ENCODE measurements around the gene CAPZA1. TPM values are rescaled to one million over a fixed set of nuclear protein-coding genes. Genes with fewer than 3 reads are reported as not detected.

The CAPZA1 gene
- total RNA-seq, 1 experiment from 2014 or later = 148 TPM

DNA sequence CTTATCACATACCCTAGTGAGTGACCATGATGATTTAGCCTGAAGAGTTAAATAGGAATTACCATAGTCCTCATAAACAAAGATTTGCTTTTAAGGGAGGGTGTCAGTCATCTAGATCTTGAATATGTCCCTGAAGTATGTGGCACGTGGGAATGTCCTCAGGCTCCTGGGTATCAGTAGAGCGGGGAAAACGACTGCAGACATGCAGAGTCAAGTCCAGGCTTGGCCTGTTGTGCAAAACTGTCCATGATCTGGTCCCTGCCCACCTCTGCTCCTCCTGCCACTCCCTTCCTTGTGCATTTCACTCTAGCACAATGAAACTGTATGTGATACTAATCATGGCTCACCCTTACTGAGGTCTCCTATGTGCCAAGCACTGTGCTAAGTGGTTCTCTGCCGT is 67.7 kb downstream of the CAPZA1 start:
- no peaks in the 10 kb centered on the region for H3K9me2 ChIP-seq (ENCODE audit: insufficient read depth)
- peaks cover 0 to 15% of the 10 kb centered on the region in 2 experiments; a peak in 2 of 4 replicates for H3K36me3 ChIP-seq (ENCODE audit: control insufficient read depth in 1 of 2, insufficient read depth in 2 of 2, low read length in 2 of 2)
- CTCF ChIA-PET = no interaction called here
- DNase-seq (ENCODE audit: low read depth, low spot score) (no peak), ATAC-seq (no peak)
- no peak overlapping the region for H3K27ac ChIP-seq (ENCODE audit: low read depth, low read length)
- H3K4me2 ChIP-seq (ENCODE audit: low read length) = no peak overlapping the region
- intact Hi-C loops (cut with micrococcal nuclease) = no loop called here
- POLR2A ChIA-PET = no interaction called here
- RAD21 ChIA-PET (ENCODE audit: low non-redundant PET in 1 of 2, low total read pairs in 2 of 2, uncharacterized antibody in 2 of 2, unreplicated experiment in 2 of 2) = no interaction called here
- TF ChIP-seq ZNF274 (IDR thresholded peaks at IDR 0.05; ENCODE audit: low read depth, low read length) = no peak
- no peak for TF ChIP-seq CBX3 (IDR thresholded peaks at IDR 0.05; ENCODE audit: low read depth)
- no peak overlapping the region for H2AFZ ChIP-seq (ENCODE audit: low read depth, low read length, poor library complexity, severe bottlenecking)
- no peaks in the 10 kb centered on the region for H4K20me1 ChIP-seq (ENCODE audit: insufficient read depth)
- H3K4me3 ChIP-seq (replicated peaks in 1 of 2; ENCODE audit: low read depth in 1 of 2, low read length in 2 of 2) = no peak overlapping the region
- H3K27me3 ChIP-seq (ENCODE audit: insufficient read depth, low read length) = no peaks in the 10 kb centered on the region
- H3K9ac ChIP-seq (ENCODE audit: low read length) = no peak overlapping the region
- H3K79me2 ChIP-seq (ENCODE audit: insufficient read depth, low read length) = 0 out of 2 replicates have a peak, but pooled peaks cover 15% of the 10 kb centered on the region
- H3K4me1 ChIP-seq (ENCODE audit: control insufficient read depth in 1 of 2, insufficient read depth in 2 of 2, low read length in 2 of 2) = no peaks in the 10 kb centered on the region; a peak in 1 of 4 replicates
- no TSS peak for BruUV-seq (replicated peaks)
- H3K9me3 ChIP-seq (ENCODE audit: control insufficient read depth in 1 of 2, insufficient read depth in 1 of 2, low read depth in 1 of 2, low read length in 2 of 2) = no peaks in the 10 kb centered on the region

DNA sequence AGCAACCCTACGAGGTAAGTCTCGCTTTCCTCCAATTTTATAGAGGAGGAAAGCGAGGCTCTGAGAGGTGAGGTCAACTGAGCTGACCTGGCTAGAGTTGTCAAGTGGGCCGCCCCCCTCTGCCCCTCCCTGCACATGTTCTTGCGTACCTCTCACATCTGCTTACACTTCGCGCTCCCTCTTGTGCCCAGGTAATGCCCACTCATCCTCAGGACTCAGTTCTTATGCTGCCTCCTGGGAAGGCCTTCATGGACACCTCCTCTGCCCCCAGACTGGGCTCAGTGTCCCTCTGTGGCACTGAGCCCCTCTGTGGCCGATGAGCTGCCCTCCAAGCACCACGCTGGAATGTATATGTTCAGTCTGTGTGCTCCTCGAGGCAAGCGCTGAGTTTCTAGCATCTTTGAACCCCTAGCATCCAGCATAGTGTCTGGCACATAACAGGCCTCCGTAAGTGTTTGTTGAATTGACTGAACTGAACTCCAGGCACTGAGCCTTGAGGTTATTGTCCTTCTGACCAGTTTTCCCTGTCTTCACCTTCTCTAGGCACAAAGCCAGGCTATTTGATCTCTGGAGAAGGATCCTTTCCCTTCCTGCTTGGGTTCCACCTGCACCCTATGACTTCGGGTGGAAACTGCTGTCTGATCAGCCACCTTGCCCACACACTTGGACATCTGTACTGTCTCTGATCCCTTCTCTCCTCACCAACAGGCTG is 68.3 kb downstream of the CAPZA1 start:
- no peak overlapping the region for H2AFZ ChIP-seq (ENCODE audit: low read depth, low read length, poor library complexity, severe bottlenecking)
- CTCF ChIA-PET = no interaction called here
- no peak for DNase-seq (ENCODE audit: low read depth, low spot score)
- peaks cover 4 to 20% of the 10 kb centered on the region in 2 experiments; a peak in 2 of 4 replicates for H3K36me3 ChIP-seq (ENCODE audit: control insufficient read depth in 1 of 2, insufficient read depth in 2 of 2, low read length in 2 of 2)
- no peak for TF ChIP-seq EZH2phosphoT487 (IDR thresholded peaks at IDR 0.05; ENCODE audit: borderline replicate concordance)
- no peak for TF ChIP-seq JUND (IDR thresholded peaks at IDR 0.05)
- no peak for TF ChIP-seq POLR2A (IDR thresholded peaks at IDR 0.05; ENCODE audit: borderline replicate concordance, extremely low read depth, insufficient read depth, insufficient read length)
- no peak for TF ChIP-seq SIN3A (IDR thresholded peaks at IDR 0.05; ENCODE audit: low read depth)
- POLR2A ChIA-PET = no interaction called here
- intact Hi-C loops (cut with micrococcal nuclease) = no loop called here
- no peaks in the 10 kb centered on the region for H3K9me3 ChIP-seq (ENCODE audit: control insufficient read depth in 1 of 2, insufficient read depth in 1 of 2, low read depth in 1 of 2, low read length in 2 of 2)
- H4K20me1 ChIP-seq (ENCODE audit: insufficient read depth) = no peaks in the 10 kb centered on the region
- 0 out of 2 replicates have a peak, but pooled peaks cover 15% of the 10 kb centered on the region for H3K79me2 ChIP-seq (ENCODE audit: insufficient read depth, low read length)
- RAD21 ChIA-PET (ENCODE audit: low non-redundant PET in 1 of 2, low total read pairs in 2 of 2, uncharacterized antibody in 2 of 2, unreplicated experiment in 2 of 2) = no interaction called here
- no peaks in the 10 kb centered on the region; a peak in 1 of 4 replicates for H3K4me1 ChIP-seq (ENCODE audit: control insufficient read depth in 1 of 2, insufficient read depth in 2 of 2, low read length in 2 of 2)
- BruUV-seq (replicated peaks) = no TSS peak
- H3K27ac ChIP-seq (ENCODE audit: low read depth, low read length) = no peak overlapping the region
- no peaks in the 10 kb centered on the region for H3K9me2 ChIP-seq (ENCODE audit: insufficient read depth)
- H3K9ac ChIP-seq (ENCODE audit: low read length) = no peak overlapping the region
- ATAC-seq = no peak
- no peak overlapping the region for H3K4me3 ChIP-seq (replicated peaks in 1 of 2; ENCODE audit: low read depth in 1 of 2, low read length in 2 of 2)
- no peaks in the 10 kb centered on the region for H3K27me3 ChIP-seq (ENCODE audit: insufficient read depth, low read length)
- no peak overlapping the region for H3K4me2 ChIP-seq (ENCODE audit: low read length)
